GM21367 (cell line): ENCODE measurements around the gene BLOC1S5.
A peak's percentile ranks its signal among the peaks of the same experiment; 100 is the strongest.
"Not testable (repeated sequence)": the region's sequence is repeated elsewhere in the genome, so short reads cannot be mapped to it uniquely, and the experiment has no call there.

Experiments
- ATAC-seq: cut with Tn5 transposase; IDR thresholded peaks from one replicate; pipeline ENCODE4 v1.9.1; 2021; ENCODE audit not compliant: unreplicated experiment

BLOC1S5 gene

DNA sequence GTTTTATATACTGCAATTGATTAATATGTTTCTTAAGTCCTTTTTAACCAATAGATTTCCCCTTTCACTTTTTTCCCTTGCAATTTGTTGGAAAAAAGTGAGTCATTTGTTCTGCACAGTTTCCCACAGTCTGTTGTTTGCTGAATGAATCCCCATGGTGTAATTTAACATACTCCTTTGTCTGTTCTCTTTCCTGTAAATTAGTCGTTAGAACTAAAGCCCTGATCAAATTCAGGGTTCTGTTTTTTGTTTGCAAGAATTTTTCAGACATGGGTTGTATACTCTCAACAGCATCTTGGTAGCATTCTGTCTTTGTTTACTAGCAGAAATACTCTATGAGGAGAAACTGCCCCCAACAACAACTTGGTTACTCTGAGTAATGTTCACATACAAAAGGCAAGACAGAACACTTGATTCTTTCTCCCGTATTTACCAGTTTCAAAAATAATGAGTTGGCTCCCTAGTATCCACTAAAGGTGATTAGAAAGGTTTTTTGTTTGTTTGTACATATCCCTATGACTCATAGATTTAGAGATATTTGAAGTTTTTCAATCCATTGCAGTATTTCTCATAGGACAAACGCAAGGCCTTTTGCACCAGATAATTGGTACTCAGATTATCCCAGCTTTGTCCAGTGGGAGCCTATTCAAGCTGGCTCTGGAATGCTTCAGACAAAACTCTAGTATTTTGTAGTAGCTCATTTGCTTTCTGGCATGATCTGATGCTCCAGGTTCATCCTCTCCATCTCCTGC, 16.5 kb downstream of the BLOC1S5 start:
- no peak for ATAC-seq

DNA sequence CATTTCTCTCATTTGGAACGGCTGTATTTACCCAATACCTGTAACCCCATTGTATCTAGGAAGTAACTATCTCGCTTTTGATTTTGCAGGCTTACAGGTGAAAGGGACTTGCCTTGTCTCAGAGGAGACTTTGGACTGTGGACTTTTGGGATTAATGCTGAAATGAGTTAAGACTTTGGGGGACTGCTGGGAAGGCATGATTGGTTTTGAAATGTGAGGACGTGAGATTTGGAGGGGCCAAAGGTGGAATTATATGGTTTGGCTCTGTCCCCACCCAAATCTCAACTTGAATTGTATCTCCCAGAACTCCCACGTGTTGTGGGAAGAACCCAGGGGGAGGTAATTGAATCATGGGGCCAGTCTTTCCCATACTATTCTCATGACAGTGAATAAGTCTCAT, 18.4 kb downstream of the BLOC1S5 start:
- not testable (repeated sequence) for ATAC-seq

GRCh38 chr6:8043221-8043620, 21.0 kb downstream of the BLOC1S5 start:
- ATAC-seq, result no peak

GRCh38 chr6:8041913-8042583, 22.1 kb downstream of the BLOC1S5 start:
- no peak for ATAC-seq

DNA sequence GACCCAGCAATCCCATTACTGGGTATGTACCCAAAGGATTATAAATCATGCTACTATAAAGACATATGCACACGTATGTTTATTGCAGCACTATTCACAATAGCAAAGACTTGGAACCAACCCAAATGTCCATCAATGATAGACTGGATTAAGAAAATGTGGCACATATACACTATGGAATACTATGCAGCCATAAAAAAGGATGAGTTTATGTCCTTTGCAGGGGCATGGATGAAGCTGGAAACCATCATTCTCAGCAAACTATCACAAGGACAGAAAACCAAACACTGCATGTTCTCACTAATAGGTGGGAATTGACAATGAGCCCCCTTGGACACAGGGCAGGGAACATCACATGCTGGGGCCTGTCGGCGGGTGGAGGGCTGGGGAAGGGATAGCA, 30.1 kb downstream of the BLOC1S5 start:
- ATAC-seq, result not testable (repeated sequence)

DNA sequence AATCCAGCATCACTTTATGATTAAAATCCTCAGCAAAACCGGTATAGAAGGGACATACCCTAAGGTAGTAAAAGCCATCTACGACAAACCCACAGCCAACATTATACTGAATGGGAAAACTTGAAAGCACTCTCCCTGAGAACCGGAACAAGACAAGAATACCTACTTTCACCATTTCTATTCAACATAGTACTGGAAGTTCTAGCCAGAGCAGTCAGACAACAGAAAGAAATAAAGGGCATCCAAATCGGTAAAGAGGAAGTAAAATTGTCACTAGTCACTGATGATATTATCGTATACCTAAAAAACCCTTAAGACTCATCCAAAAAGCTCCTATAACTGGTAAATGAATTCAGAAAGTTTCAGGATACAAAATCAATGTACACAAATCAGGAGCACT, 33.3 kb downstream of the BLOC1S5 start:
- ATAC-seq, result no peak

DNA sequence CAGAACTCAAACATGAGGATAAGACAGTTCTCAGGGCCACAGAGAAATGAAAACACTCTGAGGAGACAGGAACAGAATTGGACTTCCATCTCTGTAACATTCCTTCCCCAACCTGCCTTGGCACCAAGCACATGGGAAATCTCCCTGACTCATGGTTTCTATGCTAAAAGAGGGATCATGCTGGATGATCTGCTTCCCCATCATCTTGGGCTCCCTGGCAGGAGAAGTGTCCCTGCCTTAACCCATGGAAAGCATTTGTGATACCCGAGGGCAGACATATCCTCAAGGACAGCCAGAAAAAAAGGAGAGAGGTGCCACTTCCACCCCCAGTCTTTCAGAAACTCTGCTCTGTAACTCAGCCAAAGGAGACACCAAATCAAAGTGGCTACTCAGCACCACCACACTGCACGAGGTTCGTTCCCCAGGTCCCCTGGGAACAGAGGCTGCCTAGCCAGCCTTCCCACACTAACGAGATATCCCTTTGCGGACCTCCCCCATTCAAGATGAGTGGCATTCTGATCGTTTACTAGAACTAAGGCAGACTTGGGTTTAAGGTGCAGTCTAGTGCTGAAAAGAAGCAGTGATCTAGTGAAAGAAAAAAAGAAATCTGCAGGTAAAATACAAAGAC, 34.8 kb downstream of the BLOC1S5 start:
- no peak for ATAC-seq

DNA sequence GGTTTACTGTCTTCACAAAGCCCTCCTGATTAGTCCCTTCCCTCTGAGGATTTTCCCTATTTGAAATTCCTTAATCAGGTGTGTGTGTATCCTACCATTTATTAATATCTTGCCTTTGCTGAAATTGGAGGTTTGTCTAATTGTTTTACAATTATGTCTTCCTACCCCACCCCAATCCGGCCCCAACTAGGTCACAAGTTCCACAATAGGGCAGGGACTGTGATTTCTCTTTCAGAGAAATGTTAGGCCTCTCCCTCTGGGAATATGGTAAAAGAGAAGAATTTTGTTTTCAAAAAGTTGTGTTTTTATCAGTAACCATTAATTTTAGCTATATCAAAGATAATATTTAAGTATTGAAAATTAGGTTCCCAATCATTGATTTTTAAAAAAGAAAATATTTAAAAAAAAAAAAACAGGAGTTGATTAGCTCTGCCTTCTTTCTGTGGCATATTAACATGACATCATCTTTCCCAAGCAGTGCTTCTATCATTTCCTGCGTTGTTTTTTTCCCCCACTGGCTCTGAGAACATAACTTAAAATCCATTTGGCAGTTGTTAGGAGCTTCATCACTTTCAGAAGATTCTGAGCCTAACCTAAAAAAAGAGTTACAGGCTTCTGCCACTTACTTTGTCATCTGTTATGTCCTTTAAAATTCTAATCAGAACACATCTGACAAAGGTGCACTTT, 36.1 kb downstream of the BLOC1S5 start:
- ATAC-seq, result no peak

GRCh38 chr6:8026800-8027199, 37.4 kb downstream of the BLOC1S5 start:
- no peak for ATAC-seq

- ATAC-seq, result no peak
These were observed 39.0 kb downstream of the BLOC1S5 start for GRCh38 chr6:8025191-8025590.

- no peak for ATAC-seq
These were observed 40.6 kb downstream of the BLOC1S5 start for GRCh38 chr6:8023638-8024037.

GRCh38 chr6:8020083-8020482, 44.1 kb downstream of the BLOC1S5 start:
- no peak for ATAC-seq

- no peak for ATAC-seq
These were observed 46.5 kb downstream of the BLOC1S5 start for GRCh38 chr6:8017705-8018104.

GRCh38 chr6:8017276-8017701, 46.9 kb downstream of the BLOC1S5 start:
- peak; percentile 63 for ATAC-seq

- ATAC-seq, result no peak
These were observed 49.2 kb downstream of the BLOC1S5 start for GRCh38 chr6:8014947-8015346.

DNA sequence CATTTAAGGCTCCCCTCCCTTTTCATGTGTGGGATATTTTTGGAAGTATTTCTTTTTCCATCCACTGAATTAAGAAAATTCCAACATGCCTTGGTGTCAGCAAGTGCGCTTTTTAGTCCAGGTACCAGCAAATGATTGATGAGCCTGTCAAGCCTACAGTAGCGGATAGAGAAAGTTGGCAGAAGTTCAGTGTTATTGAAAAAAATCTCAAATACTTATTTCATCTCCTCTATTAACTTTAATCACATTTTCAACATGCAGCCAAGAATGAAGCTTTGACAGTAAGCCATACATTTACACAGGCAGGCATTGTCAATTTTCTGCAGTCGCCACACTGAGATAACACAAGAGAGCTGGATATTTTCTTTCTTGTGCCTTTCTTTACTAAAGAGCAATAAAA, 50.4 kb downstream of the BLOC1S5 start:
- no peak for ATAC-seq

DNA sequence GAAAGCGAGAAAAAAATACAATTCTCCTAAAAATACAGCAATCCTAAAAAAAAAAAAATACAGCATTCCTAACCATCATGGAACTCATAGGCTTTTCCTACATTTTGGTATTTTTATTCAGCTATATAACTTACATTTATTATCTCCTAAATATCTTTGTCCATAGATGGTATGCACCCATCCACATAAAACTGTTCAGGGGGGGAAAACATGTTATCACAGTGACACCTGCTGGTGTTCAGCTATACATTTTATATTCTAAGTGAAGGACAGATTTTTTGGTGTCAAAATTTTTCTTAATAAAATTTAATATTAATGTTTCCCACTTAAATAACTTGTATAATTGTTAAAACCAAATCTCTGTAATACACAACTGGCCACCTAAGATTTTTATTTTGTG, 58.0 kb downstream of the BLOC1S5 start:
- no peak for ATAC-seq

DNA sequence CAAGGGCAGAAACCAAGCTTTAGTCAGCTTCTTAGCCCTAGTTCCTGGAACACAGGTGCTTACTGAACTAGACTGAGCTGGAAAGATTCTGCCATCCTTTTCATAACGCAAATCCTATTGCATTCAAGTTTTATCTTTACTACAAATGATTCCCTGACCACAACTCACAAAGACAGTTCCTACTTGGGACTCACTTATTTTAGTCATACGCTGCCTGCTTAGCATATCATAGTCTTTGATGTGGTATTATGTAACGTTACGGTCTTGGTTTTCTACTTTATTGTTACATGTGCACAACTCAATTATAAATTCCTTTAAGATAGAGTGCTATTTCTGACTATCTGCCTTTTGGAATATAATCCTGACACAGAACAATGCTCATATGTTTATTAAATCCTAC, 59.1 kb downstream of the BLOC1S5 start:
- ATAC-seq, result no peak

DNA sequence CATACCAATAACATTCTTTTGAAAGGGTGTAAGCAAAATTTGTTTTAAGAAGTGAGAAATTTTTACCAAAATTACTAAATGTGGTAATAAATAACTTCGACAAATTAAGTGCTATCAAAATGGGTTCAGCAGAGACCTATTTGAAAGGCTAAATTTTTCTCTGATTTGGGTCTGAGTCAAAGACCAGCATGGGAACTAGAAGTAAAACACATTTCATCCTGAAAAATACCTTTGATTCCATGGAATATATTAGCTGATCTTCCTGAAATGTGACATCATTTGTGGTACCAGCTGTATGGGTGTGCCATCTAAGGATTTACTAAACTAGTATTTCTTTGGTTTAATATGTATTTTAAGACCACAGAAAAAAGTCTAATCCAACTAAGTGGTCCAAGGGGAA, 63.6 kb downstream of the BLOC1S5 start:
- no peak for ATAC-seq

- ATAC-seq, result no peak
These were observed 64.0 kb downstream of the BLOC1S5 start for GRCh38 chr6:8000188-8000596.

DNA sequence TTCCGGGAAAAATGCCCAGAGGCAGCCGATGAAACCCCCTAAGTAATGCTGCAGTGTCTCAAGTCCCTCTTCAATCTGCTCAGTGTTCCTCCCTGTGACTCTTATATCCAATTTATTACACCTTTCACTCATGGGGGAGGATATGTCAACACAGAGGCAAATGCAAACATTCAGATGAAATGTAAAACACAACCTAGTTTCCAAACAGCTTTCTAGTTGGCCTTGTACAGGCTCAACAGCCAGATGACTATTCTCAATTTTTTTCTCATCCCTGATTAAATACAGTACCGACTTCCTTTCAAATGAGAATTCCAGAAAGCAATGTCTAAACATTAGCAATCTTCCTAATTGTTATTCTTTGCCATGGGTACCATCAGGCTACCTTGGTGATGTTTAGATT, 65.0 kb downstream of the BLOC1S5 start:
- ATAC-seq, result no peak
